Measurements from ENCODE around the gene RBM47.
"Not testable (repeated sequence)": the region's sequence is repeated elsewhere in the genome, so short reads cannot be mapped to it uniquely, and the experiment has no call there.

Gene RBM47

GRCh38 chr4:40417941-40418340 lies 211.7 kb downstream of the RBM47 start:
- no peak for TF ChIP-seq CTCF (IDR thresholded peaks at IDR 0.05; ENCODE audit: low read depth, low read length, missing control alignments)
- no peak overlapping the region for H3K27ac ChIP-seq
- no peak overlapping the region for H3K4me3 ChIP-seq (ENCODE audit: low read depth, low read length)
- no peaks in the 10 kb centered on the region for H3K27me3 ChIP-seq (replicated peaks)
- in situ Hi-C loops (cut with HindIII; ENCODE audit: low pct_ligation_motif_present, low sequenced_read_pairs) = no loop called here
- H3K36me3 ChIP-seq (replicated peaks) = no peaks in the 10 kb centered on the region
- DNase-seq = no peak

GRCh38 chr4:40414673-40415072 lies 215.0 kb downstream of the RBM47 start:
- DNase-seq = no peak
- no peak overlapping the region for H3K27ac ChIP-seq
- TF ChIP-seq CTCF (IDR thresholded peaks at IDR 0.05; ENCODE audit: low read depth, low read length, missing control alignments) = no peak
- in situ Hi-C loops (cut with HindIII; ENCODE audit: low pct_ligation_motif_present, low sequenced_read_pairs) = no loop called here
- H3K4me3 ChIP-seq (ENCODE audit: low read depth, low read length) = no peak overlapping the region
- H3K36me3 ChIP-seq (replicated peaks) = no peaks in the 10 kb centered on the region
- no peaks in the 10 kb centered on the region for H3K27me3 ChIP-seq (replicated peaks)

- no peak overlapping the region for H3K4me3 ChIP-seq (ENCODE audit: low read depth, low read length)
- H3K27me3 ChIP-seq (replicated peaks) = no peaks in the 10 kb centered on the region
- no peak for DNase-seq
- TF ChIP-seq CTCF (IDR thresholded peaks at IDR 0.05; ENCODE audit: low read depth, low read length, missing control alignments) = no peak
- in situ Hi-C loops (cut with HindIII; ENCODE audit: low pct_ligation_motif_present, low sequenced_read_pairs) = no loop called here
- no peak overlapping the region for H3K27ac ChIP-seq
- H3K36me3 ChIP-seq (replicated peaks) = no peaks in the 10 kb centered on the region
Observed at GRCh38 chr4:40412866-40413795, 216.5 kb downstream of the RBM47 start.

GRCh38 chr4:40412388-40412787 lies 217.3 kb downstream of the RBM47 start:
- no peak overlapping the region for H3K4me3 ChIP-seq (ENCODE audit: low read depth, low read length)
- no peaks in the 10 kb centered on the region for H3K36me3 ChIP-seq (replicated peaks)
- DNase-seq = no peak
- H3K27me3 ChIP-seq (replicated peaks) = no peaks in the 10 kb centered on the region
- no peak for TF ChIP-seq CTCF (IDR thresholded peaks at IDR 0.05; ENCODE audit: low read depth, low read length, missing control alignments)
- no peak overlapping the region for H3K27ac ChIP-seq
- in situ Hi-C loops (cut with HindIII; ENCODE audit: low pct_ligation_motif_present, low sequenced_read_pairs) = no loop called here

GRCh38 chr4:40409835-40410234 lies 219.8 kb downstream of the RBM47 start:
- Histone ChIP-seq H3K27ac (no peak overlapping the region), H3K36me3 (replicated peaks) (no peaks in the 10 kb centered on the region), H3K4me3 (ENCODE audit: low read depth, low read length) (no peak overlapping the region), H3K27me3 (replicated peaks) (no peaks in the 10 kb centered on the region)
- no peak for TF ChIP-seq CTCF (IDR thresholded peaks at IDR 0.05; ENCODE audit: low read depth, low read length, missing control alignments)
- DNase-seq = peak; percentile 5
- in situ Hi-C loops (cut with HindIII; ENCODE audit: low pct_ligation_motif_present, low sequenced_read_pairs) = no loop called here

- H3K36me3 ChIP-seq (replicated peaks); DNase-seq; H3K27me3 ChIP-seq (replicated peaks); H3K4me3 ChIP-seq (ENCODE audit: low read depth, low read length); H3K27ac ChIP-seq; in situ Hi-C loops (cut with HindIII; ENCODE audit: low pct_ligation_motif_present, low sequenced_read_pairs): not testable (repeated sequence)
Observed at GRCh38 chr4:40407468-40407867, 222.2 kb downstream of the RBM47 start.
